Kidney (tissue), 14 donors: ENCODE data around the gene ZBTB7C. TPM values are rescaled to one million over a fixed set of nuclear protein-coding genes. Genes with fewer than 3 reads are reported as not detected.

Experiments used
- DNase-seq, 5 donors: peaks; one replicate each; pipeline ENCODE4 v3.0.0-alpha.2; 2013 to 2020
- FAIRE-seq: peaks from 2 replicates; lab custom pipeline; 2012; peaks lifted over from hg19 to GRCh38; lab: Jason Lieb, UNC
- H3K27ac ChIP-seq, 2 donors: one replicate each; pipeline ENCODE4 v1.7.0; 2013; ENCODE audit warnings: low read depth in 2 of 2, low read length in 2 of 2, inconsistent platforms in 1 of 2
- H3K27me3 ChIP-seq: one replicate; pipeline ENCODE4 v1.7.1; 2013; ENCODE audit warnings: low read length, inconsistent platforms; ENCODE audit not compliant: control insufficient read depth, insufficient read depth
- H3K36me3 ChIP-seq, 3 donors: one replicate each; pipeline versions ENCODE4 v1.7.0 to v1.7.1; 2013; ENCODE audit warnings: low read length in 3 of 3, control low read depth in 1 of 3, inconsistent platforms in 1 of 3; ENCODE audit not compliant: insufficient read depth in 3 of 3, control insufficient read depth in 2 of 3
- H3K4me1 ChIP-seq, 3 donors: one replicate each; pipeline versions ENCODE4 v1.7.0 to v1.7.1; 2013; ENCODE audit warnings: low read length in 3 of 3, inconsistent platforms in 1 of 3, low read depth in 1 of 3; ENCODE audit not compliant: control insufficient read depth in 2 of 3, insufficient read depth in 2 of 3
- H3K4me3 ChIP-seq, 3 donors: one replicate each; pipeline versions ENCODE4 v1.7.0 to v1.8.1; 2013; ENCODE audit warnings: low read length in 3 of 3, control low read depth in 1 of 3, inconsistent platforms in 1 of 3
- H3K9ac ChIP-seq, 3 donors: one replicate each; pipeline versions ENCODE4 v1.7.0 to v1.7.1; 2013; ENCODE audit warnings: low read length in 3 of 3, control low read depth in 1 of 3, inconsistent platforms in 1 of 3
- H3K9me3 ChIP-seq, 3 donors: one replicate each; pipeline versions ENCODE4 v1.7.0 to v1.7.1; 2013; ENCODE audit warnings: low read length in 3 of 3, control low read depth in 1 of 3, inconsistent platforms in 1 of 3; ENCODE audit not compliant: control insufficient read depth in 2 of 3, insufficient read depth in 1 of 3
- CTCF ChIP-seq: IDR thresholded peaks from 3 replicates; pipeline ENCODE4 v1.5.1; 2012; ENCODE audit warnings: mild to moderate bottlenecking, moderate library complexity, borderline replicate concordance; ENCODE audit not compliant: insufficient read depth; ENCODE audit errors: extremely low read depth
- intact Hi-C: fragments of 100-400 bp; cut with DNase I; formaldehyde crosslinking; loops from one replicate; pipeline ENCODE4 v1.11.1; 2022
- polyA plus RNA-seq: library from polyadenylated mRNA; stranded (reverse); fragments of 350-450 nt; fragmentation: Illumina TruSeq; extraction: RNeasy Lipid Tissue Mini Kit (QIAGEN cat#74804); gene quantifications from one replicate; pipeline ENCODE4 v1.2.3, GENCODE V29; 2014; ENCODE audit warnings: low read depth, low replicate concordance; ENCODE audit not compliant: insufficient read depth
- total RNA-seq: library from RNA; stranded (reverse); fragmentation: NEBNext Ultra II Directional; extraction: Animal tissue kit (Norgen Biotek cat#: 25700); gene quantifications from one replicate; pipeline ENCODE4 v1.2.1, GENCODE V29; 2021
- donor health status: control.
- donor health status: control.
- donor health status: control.
- donor health status: control.
- donor health status: control.
- donor health status: DM: yes; HTN: yes; CAD: no.
- donor health status: Normal renal cell carcinoma (clear cell type).

The ZBTB7C gene
- total and polyA plus RNA-seq, 2 donors from 2014 or later: 1.8 to 13.8 TPM

- Histone ChIP-seq H3K9me3 (no peaks in the 10 kb centered on the region), H3K4me1 (no peaks in the 10 kb centered on the region), H3K9ac (no peak overlapping the region), H3K4me3 (no peak overlapping the region), H3K27ac (no peak overlapping the region), H3K27me3 (no peaks in the 10 kb centered on the region), H3K36me3 (no peaks in the 10 kb centered on the region)
- DNase-seq: no peak
- no peak for FAIRE-seq
- TF ChIP-seq CTCF: no peak
- intact Hi-C loops: no loop called here
These were observed 95.4 kb downstream of the ZBTB7C start for GRCh38 chr18:48313792-48314191.

DNA sequence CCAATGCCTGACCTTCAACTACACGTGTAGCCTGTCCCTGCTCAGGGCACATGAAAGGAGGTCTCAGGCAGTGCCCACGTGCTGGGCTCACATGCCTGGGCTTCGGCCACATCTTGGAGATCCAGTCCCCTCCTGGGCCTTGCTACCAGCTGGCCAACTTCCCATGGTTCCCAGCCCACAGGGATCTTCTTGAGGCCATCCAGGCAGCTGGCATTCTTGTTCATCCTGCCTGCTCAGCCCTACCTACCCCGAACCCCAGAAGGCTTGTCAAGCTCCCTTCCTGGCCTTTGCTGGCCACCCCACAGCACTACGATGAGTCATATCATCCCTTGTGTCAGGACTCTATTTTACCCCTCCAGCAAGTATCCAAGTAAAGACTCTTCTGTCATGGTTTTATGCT lies 97.1 kb downstream of the ZBTB7C start:
- no peaks in the 10 kb centered on the region for H3K27me3 ChIP-seq
- H3K9ac ChIP-seq: no peak overlapping the region
- no peak overlapping the region for H3K4me3 ChIP-seq
- no peak overlapping the region for H3K27ac ChIP-seq
- DNase-seq (no peak), FAIRE-seq (no peak)
- no peaks in the 10 kb centered on the region for H3K36me3 ChIP-seq
- no peak for TF ChIP-seq CTCF
- H3K9me3 ChIP-seq: no peaks in the 10 kb centered on the region
- intact Hi-C loops: no loop called here
- H3K4me1 ChIP-seq: no peaks in the 10 kb centered on the region

DNA sequence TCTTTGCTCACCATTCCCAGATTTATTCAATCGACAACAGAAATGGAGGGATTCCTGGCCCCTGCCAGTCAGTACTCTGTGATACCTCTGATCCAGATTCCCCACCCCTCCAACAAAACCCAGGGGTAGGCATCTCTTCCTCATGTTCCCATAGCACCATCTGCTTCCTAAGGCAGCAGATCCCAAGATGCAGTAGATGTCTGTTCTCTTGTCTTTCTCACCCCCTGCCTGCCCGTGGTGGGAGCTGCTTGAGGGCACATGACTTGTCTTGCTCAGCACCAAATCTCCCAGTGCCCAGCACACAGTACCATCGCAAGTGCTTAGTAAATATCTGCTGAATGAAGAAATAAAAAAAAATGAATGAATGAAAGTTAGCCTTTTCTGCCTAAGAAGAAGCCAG lies 98.2 kb downstream of the ZBTB7C start:
- H3K36me3 ChIP-seq: no peaks in the 10 kb centered on the region
- TF ChIP-seq CTCF: no peak
- intact Hi-C loops: no loop called here
- H3K9me3 ChIP-seq: no peaks in the 10 kb centered on the region
- H3K4me1 ChIP-seq: no peaks in the 10 kb centered on the region
- H3K27me3 ChIP-seq: no peaks in the 10 kb centered on the region
- H3K9ac ChIP-seq: no peak overlapping the region
- no peak overlapping the region for H3K4me3 ChIP-seq
- FAIRE-seq: no peak
- no peak overlapping the region for H3K27ac ChIP-seq
- DNase-seq: no peak

- Histone ChIP-seq H3K27me3 (no peaks in the 10 kb centered on the region), H3K4me3 (no peak overlapping the region), H3K9ac (no peak overlapping the region), H3K9me3 (no peaks in the 10 kb centered on the region), H3K36me3 (no peaks in the 10 kb centered on the region), H3K4me1 (no peaks in the 10 kb centered on the region), H3K27ac (no peak overlapping the region)
- DNase-seq (no peak), FAIRE-seq (no peak)
- no peak for TF ChIP-seq CTCF
- intact Hi-C loops: no loop called here
These were observed 98.8 kb downstream of the ZBTB7C start for GRCh38 chr18:48310353-48310752.
